Activated B cell treated with CpG ODN at 0.5 μM for 24 hours (primary cell): ENCODE results near the gene KCNE5. TPM values are rescaled to one million over a fixed set of nuclear protein-coding genes. Genes with fewer than 3 reads are reported as not detected.
"Not testable (repeated sequence)": the region's sequence is repeated elsewhere in the genome, so short reads cannot be mapped to it uniquely, and the experiment has no call there.

Experiments used
- ATAC-seq: fragments of 200-7000 bp; cut with Tn5 transposase; one replicate; pipeline ENCODE4 v1.10.0; 2021; ENCODE audit warnings: low read depth, mild to moderate bottlenecking, moderate library complexity
- CTCF ChIA-PET: fragments of 350-600 bp; sonication (Branson Sonifier 250); formaldehyde crosslinking; loops from one replicate; lab custom pipeline; 2021; ENCODE audit warnings: antibody characterized with exemption; lab: Charles Lee
- POLR2A ChIA-PET: fragments of 350-600 bp; sonication (Branson Sonifier 250); formaldehyde crosslinking; loops from one replicate; lab custom pipeline; 2021; ENCODE audit warnings: antibody characterized with exemption; lab: Charles Lee
- DNase-seq: peaks from one replicate; pipeline ENCODE4 v3.0.0; 2022
- H3K27ac Mint-ChIP-seq: one replicate; pipeline ENCODE4 v1.8.0; 2020; ENCODE audit warnings: mixed read lengths
- H3K27me3 Mint-ChIP-seq: one replicate; pipeline ENCODE4 v1.8.0; 2021; ENCODE audit warnings: mixed read lengths
- H3K36me3 Mint-ChIP-seq: one replicate; pipeline ENCODE4 v1.8.0; 2021; ENCODE audit warnings: low read depth, mixed read lengths
- H3K4me1 Mint-ChIP-seq: one replicate; pipeline ENCODE4 v1.8.0; 2021; ENCODE audit warnings: mixed read lengths
- H3K4me3 Mint-ChIP-seq: one replicate; pipeline ENCODE4 v1.8.0; 2020; ENCODE audit warnings: mild to moderate bottlenecking, mixed read lengths
- H3K9me3 Mint-ChIP-seq: one replicate; pipeline ENCODE4 v1.8.0; 2020; ENCODE audit warnings: mixed read lengths
- CTCF ChIP-seq: fragments of 200-600 bp; IDR thresholded peaks from one replicate; pipeline ENCODE4 v1.8.0; 2022; ENCODE audit warnings: antibody characterized with exemption, mild to moderate bottlenecking
- intact Hi-C: fragments of 100-400 bp; cut with micrococcal nuclease; formaldehyde crosslinking; loops from one replicate; pipeline ENCODE4 v1.15.1; 2024
- total RNA-seq: library from RNA; stranded (reverse); gene quantifications from 2 replicates; pipeline ENCODE4 v1.2.3, GENCODE V29; 2022

KCNE5 gene
- total RNA-seq, 1 donor from 2014 or later: 0.40 TPM

- TF ChIP-seq CTCF: no peak
- intact Hi-C loops: no loop called here
- no peaks in the 10 kb centered on the region for H3K27me3 Mint-ChIP-seq
- peaks cover 2% of the 10 kb centered on the region for H3K4me1 Mint-ChIP-seq
- POLR2A ChIA-PET: no interaction called here
- H3K4me3 Mint-ChIP-seq: no peak overlapping the region
- DNase-seq: no peak
- CTCF ChIA-PET: no interaction called here
- no peak for ATAC-seq
- H3K9me3 Mint-ChIP-seq: peaks cover 6% of the 10 kb centered on the region
- H3K27ac Mint-ChIP-seq: no peak overlapping the region
- peaks cover 66% of the 10 kb centered on the region for H3K36me3 Mint-ChIP-seq
These were observed 33.4 kb upstream of the KCNE5 start for GRCh38 chrX:109658391-109658790.

GRCh38 chrX:109657364-109657763, 32.4 kb upstream of the KCNE5 start:
- ATAC-seq, intact Hi-C loops, POLR2A ChIA-PET, H3K27me3 Mint-ChIP-seq, H3K9me3 Mint-ChIP-seq, H3K27ac Mint-ChIP-seq, H3K4me1 Mint-ChIP-seq, DNase-seq, CTCF ChIA-PET, H3K4me3 Mint-ChIP-seq: not testable (repeated sequence)
- peaks cover 58% of the 10 kb centered on the region for H3K36me3 Mint-ChIP-seq

GRCh38 chrX:109656774-109657173, 31.8 kb upstream of the KCNE5 start:
- no peaks in the 10 kb centered on the region for H3K27me3 Mint-ChIP-seq
- CTCF ChIA-PET: no interaction called here
- ATAC-seq: no peak
- peaks cover 55% of the 10 kb centered on the region for H3K36me3 Mint-ChIP-seq
- POLR2A ChIA-PET: no interaction called here
- no peak for TF ChIP-seq CTCF
- H3K4me1 Mint-ChIP-seq: peaks cover 2% of the 10 kb centered on the region
- H3K9me3 Mint-ChIP-seq: peaks cover 6% of the 10 kb centered on the region
- intact Hi-C loops: no loop called here
- no peak overlapping the region for H3K27ac Mint-ChIP-seq
- no peak for DNase-seq
- H3K4me3 Mint-ChIP-seq: no peak overlapping the region

- no peak overlapping the region for H3K27ac Mint-ChIP-seq
These were observed 30.7 kb upstream of the KCNE5 start for GRCh38 chrX:109655502-109656201.

GRCh38 chrX:109654516-109655109, 29.6 kb upstream of the KCNE5 start:
- Mint-ChIP-seq H3K4me3 (no peak overlapping the region), H3K36me3 (peaks cover 40% of the 10 kb centered on the region), H3K4me1 (no peaks in the 10 kb centered on the region), H3K27ac (no peak overlapping the region), H3K9me3 (peaks cover 6% of the 10 kb centered on the region), H3K27me3 (no peaks in the 10 kb centered on the region)
- DNase-seq (no peak), ATAC-seq (no peak)
- intact Hi-C loops: no loop called here
- ChIA-PET CTCF (no interaction called here), POLR2A (no interaction called here)
- TF ChIP-seq CTCF: no peak

More at GRCh38 chrX:109655502-109656201, 30.7 kb upstream of the KCNE5 start:
- H3K36me3 Mint-ChIP-seq: peaks cover 50% of the 10 kb centered on the region
- no peak for DNase-seq
- TF ChIP-seq CTCF: no peak
- POLR2A ChIA-PET: no interaction called here
- intact Hi-C loops: no loop called here
- ATAC-seq: no peak
- H3K9me3 Mint-ChIP-seq: peaks cover 6% of the 10 kb centered on the region
- CTCF ChIA-PET: no interaction called here
- no peak overlapping the region for H3K4me3 Mint-ChIP-seq
- H3K4me1 Mint-ChIP-seq: peaks cover under 1% of the 10 kb centered on the region
- no peaks in the 10 kb centered on the region for H3K27me3 Mint-ChIP-seq

GRCh38 chrX:109644671-109645070, 19.7 kb upstream of the KCNE5 start:
- peaks cover 15% of the 10 kb centered on the region for H3K36me3 Mint-ChIP-seq
- H3K27ac Mint-ChIP-seq, H3K4me3 Mint-ChIP-seq, CTCF ChIA-PET, POLR2A ChIA-PET, H3K4me1 Mint-ChIP-seq, ATAC-seq, DNase-seq, H3K27me3 Mint-ChIP-seq, intact Hi-C loops, H3K9me3 Mint-ChIP-seq: not testable (repeated sequence)
